NCI-H82 treated with DMSO at 0.1 percent for 48 hours (cell line): ENCODE measurements around the gene NACAD.

Source experiments
- DNase-seq: peaks from one replicate; lab custom pipeline; 2025; ENCODE audit not compliant: unreplicated experiment; lab: John Stamatoyannopoulos, UW

The NACAD gene, protein sequence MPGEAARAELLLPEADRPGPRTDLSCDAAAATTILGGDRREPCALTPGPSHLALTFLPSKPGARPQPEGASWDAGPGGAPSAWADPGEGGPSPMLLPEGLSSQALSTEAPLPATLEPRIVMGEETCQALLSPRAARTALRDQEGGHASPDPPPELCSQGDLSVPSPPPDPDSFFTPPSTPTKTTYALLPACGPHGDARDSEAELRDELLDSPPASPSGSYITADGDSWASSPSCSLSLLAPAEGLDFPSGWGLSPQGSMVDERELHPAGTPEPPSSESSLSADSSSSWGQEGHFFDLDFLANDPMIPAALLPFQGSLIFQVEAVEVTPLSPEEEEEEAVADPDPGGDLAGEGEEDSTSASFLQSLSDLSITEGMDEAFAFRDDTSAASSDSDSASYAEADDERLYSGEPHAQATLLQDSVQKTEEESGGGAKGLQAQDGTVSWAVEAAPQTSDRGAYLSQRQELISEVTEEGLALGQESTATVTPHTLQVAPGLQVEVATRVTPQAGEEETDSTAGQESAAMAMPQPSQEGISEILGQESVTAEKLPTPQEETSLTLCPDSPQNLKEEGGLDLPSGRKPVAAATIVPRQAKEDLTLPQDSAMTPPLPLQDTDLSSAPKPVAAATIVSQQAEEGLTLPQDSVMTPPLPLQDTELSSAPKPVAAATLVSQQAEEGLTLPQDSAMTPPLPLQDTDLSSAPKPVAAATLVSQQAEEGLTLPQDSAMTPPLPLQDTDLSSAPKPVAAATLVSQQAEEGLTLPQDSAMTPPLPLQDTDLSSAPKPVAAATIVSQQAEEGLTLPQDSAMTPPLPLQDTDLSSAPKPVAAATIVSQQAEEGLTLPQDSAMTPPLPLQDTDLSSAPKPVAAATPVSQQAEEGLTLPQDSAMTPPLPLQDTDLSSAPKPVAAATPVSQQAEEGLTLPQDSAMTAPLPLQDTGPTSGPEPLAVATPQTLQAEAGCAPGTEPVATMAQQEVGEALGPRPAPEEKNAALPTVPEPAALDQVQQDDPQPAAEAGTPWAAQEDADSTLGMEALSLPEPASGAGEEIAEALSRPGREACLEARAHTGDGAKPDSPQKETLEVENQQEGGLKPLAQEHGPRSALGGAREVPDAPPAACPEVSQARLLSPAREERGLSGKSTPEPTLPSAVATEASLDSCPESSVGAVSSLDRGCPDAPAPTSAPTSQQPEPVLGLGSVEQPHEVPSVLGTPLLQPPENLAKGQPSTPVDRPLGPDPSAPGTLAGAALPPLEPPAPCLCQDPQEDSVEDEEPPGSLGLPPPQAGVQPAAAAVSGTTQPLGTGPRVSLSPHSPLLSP (N-terminal part only)

DNA sequence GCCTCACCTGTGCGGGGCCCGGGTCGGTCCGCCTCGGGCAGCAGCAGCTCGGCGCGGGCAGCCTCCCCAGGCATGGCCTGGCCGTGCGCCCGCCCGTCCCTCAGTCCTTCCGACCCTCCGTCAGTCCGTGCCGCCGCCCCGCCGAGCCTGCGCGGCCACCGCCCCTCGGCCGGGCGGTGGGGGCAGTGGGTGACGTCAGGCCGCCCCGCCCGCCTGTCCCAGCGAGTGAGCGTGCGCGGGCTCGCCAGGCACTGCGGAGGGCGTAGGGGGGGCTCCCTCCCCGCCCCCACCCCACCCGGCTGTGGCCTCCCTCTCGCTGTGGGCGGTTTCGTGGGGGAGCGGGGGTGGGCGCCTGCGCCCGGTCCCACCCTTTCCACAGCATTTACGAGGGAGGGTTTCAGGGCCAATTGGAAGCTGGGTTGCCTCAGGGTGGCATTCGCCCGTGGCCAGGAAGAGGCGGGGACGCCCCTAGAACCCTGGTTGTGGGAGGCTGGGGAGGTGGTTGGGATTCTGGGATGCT, at the start of gene NACAD:
TSS of gene NACAD (minus strand) at position 149 of the 520 bp plus-strand sequence. CDS start at position 74, 75 bp downstream.
- DNase-seq = peak; percentile 54

DNA sequence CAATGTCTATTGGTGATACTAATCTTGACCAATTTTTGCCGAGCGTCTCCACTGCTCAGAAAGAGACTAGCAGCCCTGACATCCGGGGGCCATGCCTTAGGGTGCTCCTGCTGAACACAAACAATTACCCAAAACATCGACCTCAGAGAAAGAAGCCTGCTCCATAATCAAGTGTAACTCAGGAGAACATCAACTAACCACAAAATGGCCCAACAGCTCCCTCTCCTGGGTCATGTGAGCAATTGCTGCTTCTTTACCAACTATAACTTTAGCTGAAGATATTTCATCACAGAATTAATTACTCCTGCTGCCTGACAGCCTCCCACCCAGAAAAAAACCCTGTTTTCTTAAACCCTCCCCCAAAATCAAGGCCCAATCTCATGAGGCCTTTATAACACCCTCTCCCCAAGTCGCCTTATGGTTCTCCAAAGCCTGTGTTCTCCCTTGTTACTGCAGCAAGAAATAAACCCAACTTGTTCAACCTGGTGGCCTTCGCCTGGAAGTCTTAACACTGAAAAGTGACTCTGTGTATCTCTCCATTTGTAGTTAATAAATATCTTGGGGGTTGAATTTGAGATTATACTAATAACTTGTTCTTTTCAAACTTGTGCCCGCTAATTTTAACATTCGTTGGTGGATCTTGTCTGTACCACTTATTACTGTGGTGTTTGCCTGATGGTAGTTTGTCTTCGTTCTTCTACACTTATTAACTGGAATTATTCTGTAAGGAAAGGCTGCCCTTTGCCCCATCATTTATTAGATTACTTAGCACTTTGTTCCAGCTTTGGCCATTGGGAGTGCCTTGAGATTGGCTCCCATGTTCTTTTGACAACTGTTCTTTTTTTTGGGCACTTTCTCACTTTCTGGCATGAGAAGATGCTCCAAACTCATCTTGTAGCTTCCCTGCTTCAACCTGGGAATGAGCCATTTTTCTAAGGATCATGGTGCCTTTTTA, 47.6 kb upstream of the NACAD start:
- DNase-seq = peak; percentile 49

DNA sequence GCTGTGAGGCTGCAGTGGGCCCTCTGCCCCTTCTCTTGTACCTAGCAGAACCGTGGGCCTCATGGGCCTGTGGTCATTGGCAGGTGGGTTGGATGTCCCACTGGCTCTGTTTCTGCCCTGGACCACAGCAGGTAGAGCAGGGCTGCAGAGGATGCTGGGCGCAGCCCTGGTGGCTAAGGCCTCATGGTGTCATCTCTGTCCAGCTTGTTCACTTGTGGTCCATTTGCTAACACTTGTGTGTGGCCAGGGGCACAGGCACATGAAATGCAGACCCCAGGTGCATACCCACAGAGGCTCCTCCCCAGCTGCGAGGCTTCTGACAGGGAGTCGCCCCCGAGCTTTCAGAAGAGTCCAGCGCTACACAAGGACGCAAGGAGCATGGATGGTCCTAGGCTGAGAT, 45.1 kb upstream of the NACAD start:
- DNase-seq = no peak

DNA sequence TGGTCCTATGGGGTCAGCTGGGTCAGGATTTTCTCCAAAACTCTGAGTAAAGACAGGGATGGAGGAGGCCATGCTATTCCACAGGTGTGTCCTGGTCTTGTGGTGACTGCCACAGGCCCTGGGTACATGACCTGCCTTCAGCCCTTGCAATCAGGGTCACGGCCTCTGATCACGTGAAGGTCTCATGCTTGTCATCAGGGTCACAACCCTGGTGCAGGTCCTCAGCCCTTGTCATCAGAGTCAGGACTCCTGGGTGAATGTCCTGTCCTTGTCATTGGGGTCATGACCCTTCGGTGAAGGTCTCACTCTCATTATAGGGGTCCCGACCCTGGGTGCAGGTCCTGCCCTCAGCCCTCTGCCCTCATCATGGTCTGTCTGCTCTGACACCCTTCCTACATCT, 44.6 kb upstream of the NACAD start:
- DNase-seq = no peak

DNA sequence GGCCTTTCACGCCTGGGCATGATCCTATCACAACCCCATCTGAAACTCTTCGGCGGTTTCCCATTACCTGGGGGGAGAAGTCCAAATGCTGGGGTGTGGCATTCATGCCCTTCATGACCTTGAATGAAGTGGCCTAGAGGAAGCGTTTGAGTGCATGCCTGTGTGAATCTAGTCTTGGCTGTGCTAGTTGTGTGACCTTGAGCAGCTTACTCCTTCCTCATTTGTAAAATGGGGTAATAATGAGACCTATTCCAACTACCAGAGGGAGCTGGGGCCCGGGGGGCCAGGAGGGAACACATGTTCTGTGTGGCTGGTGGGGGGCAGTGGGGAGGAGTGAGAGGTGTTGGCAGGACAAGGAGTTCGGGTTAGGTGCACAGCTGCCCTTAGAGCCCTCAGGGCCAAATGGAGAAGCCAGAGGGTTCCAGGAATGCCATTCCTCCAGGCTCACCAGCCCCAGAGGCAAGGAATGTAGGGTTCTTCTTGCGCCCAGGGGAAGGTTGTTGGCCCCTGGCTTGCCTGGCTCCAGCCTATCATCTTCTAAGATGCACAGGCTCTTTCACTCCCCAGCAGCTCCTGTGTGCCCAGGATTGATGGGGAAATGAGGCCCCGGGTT, 44.0 kb upstream of the NACAD start:
- no peak for DNase-seq

- no peak for DNase-seq
Measured at GRCh38 chr7:45131891-45132290, 43.1 kb upstream of the NACAD start.

DNA sequence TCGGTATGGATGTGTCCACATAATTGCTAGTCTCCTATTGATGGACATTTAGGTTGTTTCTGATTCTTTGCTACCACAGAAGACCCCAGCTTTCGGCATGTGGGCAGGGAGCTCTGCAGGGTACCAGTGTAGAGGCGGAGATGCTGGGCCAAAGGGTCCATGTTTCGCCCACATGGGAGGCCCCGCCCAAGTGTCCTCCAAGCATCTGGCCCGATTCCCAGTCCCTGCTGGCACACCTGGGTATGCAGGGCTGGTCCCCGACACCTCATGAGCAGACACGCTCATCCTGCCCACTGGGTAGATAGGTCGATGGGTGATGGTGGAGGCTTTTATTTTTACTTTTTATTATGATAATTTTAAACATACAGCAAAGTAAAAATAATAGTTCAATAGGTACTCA, 42.1 kb upstream of the NACAD start:
- no peak for DNase-seq

DNA sequence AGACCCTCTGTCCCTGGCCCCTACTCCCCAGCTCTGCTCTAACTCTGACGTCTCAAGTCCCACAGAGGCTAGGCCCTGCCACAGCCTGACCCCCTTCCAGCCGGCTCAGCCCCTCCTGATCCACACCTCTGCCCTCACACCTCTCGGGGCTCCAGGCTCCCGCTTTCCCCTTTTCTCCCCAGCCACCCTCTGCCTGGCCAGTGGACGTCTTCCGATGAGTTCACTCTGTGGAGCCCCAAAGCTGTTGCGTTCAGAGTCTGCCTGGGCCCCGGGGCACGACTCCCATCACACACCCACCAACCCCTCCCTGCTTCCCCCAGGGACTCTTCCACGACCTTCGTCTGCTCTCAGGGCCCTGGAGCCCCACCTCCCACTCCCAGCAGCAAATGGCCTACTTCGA, 41.1 kb upstream of the NACAD start:
- DNase-seq = no peak

- DNase-seq = no peak
Measured at GRCh38 chr7:45129181-45129800, 40.5 kb upstream of the NACAD start.

DNA sequence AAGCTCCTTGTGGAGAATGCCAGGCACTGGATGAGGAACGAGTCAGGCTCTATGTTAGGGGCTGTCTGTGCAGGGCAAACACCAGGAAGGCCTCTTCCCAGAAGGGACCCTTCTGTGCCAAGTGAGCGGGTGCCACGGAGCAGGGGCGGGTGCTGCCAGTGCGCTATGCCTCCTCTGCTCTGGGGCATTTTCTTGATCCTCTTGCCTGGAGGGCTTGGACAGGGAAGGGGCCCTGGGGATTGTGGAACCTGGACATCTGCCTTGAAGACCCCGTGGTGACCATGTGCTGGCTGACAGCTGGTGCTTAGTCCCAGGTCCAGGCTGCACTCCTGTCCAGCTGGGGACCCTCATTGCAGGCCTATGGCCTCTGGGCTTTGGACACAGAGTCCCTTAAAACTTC, 38.2 kb upstream of the NACAD start:
- DNase-seq = no peak

DNA sequence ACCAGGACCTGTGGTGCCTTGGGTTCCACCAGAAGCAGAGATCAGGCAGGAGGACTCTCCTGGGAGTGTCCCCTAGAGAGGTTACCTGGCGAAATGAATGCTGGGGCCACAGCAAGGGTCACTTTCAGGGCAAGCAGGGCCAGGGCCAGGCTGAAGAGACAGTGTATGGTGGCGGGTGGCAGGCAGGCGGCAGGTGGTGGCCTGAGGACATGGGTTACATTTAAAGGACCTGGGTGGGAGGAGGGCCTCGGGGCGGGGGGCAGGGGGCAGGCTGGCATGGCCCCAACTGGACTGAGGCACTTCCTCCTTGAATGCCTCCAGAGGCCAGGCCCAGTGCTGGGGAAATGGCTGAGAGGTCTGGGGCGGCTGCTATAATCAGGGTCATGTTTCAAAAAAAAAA, 37.4 kb upstream of the NACAD start:
- no peak for DNase-seq

- DNase-seq = no peak
Measured at GRCh38 chr7:45125193-45125904, 36.6 kb upstream of the NACAD start.

GRCh38 chr7:45123913-45124710, 35.3 kb upstream of the NACAD start:
- no peak for DNase-seq

GRCh38 chr7:45122975-45123860, 34.4 kb upstream of the NACAD start:
- no peak for DNase-seq

- no peak for DNase-seq
Measured at GRCh38 chr7:45119550-45119949, 30.8 kb upstream of the NACAD start.

DNA sequence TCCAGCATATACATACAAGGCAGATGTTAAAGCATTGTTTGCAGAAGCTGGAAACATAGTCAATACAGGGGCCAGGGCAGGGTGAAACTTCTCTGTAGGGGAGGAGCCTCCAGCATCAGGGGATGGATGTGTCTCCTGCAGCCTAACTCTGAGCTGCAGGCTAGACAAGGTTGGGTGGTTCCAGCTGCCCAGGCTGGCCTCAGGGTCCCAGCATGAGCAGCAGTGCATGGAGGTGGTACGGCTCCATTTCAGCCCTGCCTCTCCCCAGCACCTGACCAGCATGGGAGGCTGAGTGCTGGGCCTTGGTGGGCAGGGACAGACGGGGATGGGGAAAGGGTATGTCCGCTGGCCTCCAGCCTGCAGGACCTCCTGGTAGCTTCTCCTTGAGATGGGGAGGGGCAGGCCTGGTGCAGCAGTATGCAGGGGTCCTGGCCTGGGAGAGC, 30.1 kb upstream of the NACAD start:
- DNase-seq = no peak
